ENCODE data around the gene RNU6-1.

GRCh38 chr15:67859331-67859946 is 19.6 kb upstream of the RNU6-1 start:
- TF ChIP-seq CTCF (IDR thresholded peaks at IDR 0.05): no peak
- TF ChIP-seq POLR2A (IDR thresholded peaks at IDR 0.05): no peak

All from suprapubic skin (tissue), 3 donors.